Measurements from ENCODE around the gene ADIRF.
"Not testable (repeated sequence)": the region's sequence is repeated elsewhere in the genome, so short reads cannot be mapped to it uniquely, and the experiment has no call there.

The ADIRF gene

GRCh38 chr10:86981020-86981419, 12.7 kb downstream of the ADIRF start:
- not testable (repeated sequence) for DNase-seq

DNA sequence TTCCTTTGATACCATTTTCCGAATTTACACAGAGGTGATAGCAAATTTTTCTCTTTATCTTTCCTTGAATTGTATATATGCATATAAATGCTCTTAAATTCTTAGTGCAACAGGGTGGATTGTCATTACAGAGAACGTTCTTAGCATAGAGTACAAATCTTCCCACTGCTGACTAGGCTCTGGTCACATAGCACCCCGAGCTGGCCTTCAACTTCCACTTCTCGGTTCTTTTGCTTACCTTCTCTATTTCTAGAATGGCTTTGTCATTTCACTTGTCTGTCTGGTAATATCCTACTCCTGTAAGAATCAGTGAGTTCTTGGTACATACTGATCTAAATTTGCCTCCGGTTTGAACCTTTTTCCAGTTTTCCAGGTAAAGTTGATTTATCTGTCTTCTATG, 13.4 kb downstream of the ADIRF start:
- DNase-seq, result no peak

DNA sequence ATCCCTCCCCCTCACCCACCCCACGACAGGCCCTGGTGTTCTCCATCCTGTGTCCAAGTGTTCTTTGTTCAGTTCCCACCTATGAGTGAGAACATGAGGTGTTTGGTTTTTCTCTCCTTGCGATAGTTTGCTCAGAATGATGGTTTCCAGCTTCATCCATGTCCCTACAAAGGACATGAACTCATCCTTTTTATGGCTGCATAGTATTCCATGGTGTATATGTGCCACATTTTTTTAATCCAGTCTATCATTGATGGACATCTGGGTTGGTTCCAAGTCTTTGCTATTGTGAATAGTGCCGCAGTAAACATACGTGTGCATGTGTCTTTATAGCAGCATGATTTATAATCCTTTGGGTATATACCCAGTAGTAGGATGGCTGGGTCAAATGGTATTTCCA, 16.2 kb downstream of the ADIRF start:
- DNase-seq, result not testable (repeated sequence)

DNA sequence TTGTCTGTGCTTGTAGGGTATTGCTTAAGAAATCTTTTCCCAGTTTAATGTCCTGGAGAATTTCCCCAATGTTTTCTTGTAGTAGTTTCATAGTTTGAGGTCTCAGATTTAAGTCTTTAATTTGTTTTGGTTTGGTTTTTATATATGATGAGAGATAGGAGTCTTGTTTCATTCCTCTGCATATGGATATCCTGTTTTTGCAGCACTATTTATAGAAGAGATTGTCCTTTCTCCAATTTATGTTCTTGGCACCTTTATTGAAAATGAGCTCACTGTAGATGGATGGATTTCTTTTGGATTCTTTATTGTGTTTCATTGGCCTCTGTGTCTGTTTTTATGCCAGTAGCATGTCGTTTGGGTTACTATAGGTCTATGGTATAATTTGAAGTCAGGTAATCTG, 20.2 kb downstream of the ADIRF start:
- DNase-seq, result no peak

DNA sequence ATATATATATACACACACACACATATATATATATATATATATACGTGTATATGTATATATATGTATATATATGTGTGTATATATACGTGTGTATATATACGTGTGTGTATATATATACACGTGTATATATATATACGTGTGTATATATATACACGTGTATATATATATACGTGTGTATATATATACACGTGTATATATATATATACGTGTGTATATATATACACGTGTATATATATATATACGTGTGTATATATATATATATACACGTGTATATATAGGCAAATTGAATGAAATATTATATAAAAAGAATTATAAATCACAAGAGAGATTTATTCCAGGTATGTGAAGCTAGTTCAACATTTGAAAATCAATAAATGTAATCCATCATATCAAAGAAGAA, 23.1 kb downstream of the ADIRF start:
- not testable (repeated sequence) for DNase-seq

GRCh38 chr10:86992456-86992855, 24.2 kb downstream of the ADIRF start:
- DNase-seq, result no peak

DNA sequence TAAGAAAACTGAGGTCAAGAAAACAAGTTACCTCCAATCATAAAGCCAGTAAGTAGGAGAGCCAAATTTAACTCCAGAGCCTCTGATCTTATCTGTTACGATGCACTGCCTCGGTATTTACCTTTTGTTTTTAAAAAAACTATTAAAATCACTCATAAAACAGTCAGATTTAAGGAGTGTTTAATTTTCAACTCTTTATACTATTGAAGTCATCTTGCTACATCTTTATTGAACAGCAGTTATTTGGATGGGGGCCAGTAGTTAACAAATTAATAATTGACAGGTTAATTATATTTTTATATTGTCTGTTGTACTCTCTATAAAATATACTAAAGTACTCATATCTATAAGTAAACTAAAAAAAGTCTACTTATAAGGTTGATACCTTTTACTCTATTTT, 24.6 kb downstream of the ADIRF start:
- no peak for DNase-seq

GRCh38 chr10:86999802-87000403, 31.6 kb downstream of the ADIRF start:
- not testable (repeated sequence) for DNase-seq

DNA sequence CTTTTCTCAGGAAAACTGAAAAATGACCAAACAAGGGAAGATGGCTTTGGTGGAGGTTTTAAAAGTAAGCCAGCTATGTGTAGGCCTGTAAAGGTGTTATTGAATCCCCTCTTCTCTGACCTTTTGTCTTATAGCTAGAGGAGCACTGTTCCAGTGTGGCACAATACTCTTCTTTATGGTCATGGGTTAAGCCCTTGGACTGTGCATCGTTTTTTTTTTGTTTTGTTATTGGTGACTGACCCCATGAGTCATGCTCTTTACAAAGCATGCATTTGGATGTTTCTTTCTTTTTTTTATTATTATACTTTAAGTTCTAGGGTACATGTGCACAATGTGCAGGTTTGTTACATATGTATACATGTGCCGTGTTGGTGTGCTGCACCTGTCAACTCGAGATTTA, 32.2 kb downstream of the ADIRF start:
- DNase-seq, result no peak

DNA sequence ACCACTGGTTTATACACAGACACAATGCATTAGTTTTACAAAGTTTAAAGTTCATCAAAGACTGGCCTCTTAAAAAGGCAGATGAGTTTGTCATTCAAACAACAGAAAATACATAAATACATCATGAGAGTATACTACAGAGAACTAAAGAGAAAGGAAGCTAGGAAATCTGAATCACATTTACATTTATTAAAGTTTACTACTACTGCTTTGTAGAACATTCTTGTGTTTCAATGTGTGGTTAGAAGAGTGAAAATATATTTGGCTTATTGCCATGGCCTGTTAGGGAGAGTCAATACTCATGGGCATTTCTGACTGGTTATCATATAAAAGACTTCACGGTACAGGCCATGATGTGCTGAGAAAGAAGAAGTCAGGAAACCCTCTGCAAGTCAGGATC, 38.8 kb downstream of the ADIRF start:
- DNase-seq, result not testable (repeated sequence)

DNA sequence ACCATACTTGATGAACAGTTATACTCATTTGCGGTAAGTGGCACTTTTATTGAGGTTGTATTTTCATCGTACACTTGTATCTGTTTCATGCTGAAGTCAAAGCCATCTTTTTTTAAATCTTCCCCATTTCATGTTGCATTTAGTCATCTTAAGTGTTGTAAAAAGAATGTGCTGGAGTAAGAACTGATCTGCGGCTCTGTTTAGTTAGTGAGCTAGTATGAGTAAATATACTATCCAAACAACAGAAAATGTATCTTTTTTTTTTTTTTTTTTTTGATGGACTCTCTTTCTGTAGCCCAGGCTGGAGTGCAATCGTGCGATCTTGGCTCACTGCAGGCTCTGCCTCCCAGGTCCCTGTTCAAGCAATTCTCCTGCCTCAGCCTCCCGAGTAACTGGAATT, 39.4 kb downstream of the ADIRF start:
- not testable (repeated sequence) for DNase-seq

GRCh38 chr10:87008303-87008702, 40.0 kb downstream of the ADIRF start:
- not testable (repeated sequence) for DNase-seq

DNA sequence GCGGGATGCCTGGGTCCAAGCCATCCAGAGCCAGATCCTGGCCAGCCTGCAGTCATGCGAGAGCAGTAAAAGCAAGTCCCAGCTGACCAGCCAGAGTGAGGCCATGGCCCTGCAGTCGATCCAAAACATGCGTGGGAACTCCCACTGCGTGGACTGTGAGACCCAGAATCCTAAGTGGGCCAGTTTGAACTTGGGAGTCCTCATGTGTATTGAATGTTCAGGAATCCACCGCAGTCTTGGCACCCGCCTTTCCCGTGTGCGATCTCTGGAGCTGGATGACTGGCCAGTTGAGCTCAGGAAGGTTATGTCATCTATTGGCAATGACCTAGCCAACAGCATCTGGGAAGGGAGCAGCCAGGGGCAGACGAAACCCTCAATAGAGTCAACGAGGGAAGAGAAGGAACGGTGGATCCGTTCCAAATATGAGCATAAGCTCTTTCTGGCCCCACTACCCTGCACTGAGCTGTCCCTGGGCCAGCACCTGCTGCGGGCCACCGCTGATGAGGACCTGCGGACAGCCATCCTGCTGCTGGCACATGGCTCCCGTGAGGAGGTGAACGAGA, 40.9 kb downstream of the ADIRF start:
- not testable (repeated sequence) for DNase-seq

- not testable (repeated sequence) for DNase-seq
These were observed 45.2 kb downstream of the ADIRF start for GRCh38 chr10:87013528-87013927.

GRCh38 chr10:87014986-87015716, 46.9 kb downstream of the ADIRF start:
- DNase-seq, result not testable (repeated sequence)

DNA sequence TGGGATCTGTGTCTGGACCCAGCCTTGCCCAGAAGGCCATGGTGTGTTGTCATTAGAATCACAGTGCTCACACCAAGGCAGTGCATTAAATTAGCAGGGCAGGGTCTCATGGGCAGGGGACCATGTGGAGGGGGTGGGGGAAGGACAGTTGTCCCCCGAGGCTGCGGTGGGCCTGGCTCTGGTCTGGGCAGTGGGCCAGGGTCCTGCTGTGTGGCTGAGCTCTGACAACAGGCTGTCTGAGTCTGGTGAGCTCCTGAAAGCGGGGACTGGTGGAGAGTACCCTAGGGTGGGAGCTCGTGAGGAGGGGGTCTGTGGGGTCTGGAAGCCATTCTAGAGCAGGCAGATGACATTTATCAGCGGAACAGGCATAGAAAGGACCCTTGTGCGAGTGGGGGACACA, 49.8 kb downstream of the ADIRF start:
- DNase-seq, result not testable (repeated sequence)

GRCh38 chr10:87019066-87019465, 50.8 kb downstream of the ADIRF start:
- DNase-seq, result not testable (repeated sequence)

DNA sequence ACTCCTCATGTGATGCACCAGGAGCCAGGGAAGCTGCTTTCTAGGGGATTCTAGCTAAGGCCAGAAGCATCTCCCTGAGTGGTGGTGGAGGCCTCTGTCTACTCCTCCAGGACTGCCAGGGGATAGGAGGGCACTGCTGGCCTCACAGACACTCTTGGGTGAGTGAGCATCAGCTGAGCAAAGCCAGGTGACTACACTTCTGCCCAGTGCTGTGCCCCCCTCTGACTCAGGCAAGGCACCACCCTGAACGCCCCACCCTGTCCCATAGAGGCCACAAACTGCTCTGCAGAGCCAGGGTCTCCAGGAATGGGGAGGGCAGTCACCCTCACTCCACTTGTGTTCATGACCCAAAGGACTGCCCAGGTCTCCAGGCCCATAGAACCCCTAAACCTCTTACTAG, 51.2 kb downstream of the ADIRF start:
- not testable (repeated sequence) for DNase-seq

DNA sequence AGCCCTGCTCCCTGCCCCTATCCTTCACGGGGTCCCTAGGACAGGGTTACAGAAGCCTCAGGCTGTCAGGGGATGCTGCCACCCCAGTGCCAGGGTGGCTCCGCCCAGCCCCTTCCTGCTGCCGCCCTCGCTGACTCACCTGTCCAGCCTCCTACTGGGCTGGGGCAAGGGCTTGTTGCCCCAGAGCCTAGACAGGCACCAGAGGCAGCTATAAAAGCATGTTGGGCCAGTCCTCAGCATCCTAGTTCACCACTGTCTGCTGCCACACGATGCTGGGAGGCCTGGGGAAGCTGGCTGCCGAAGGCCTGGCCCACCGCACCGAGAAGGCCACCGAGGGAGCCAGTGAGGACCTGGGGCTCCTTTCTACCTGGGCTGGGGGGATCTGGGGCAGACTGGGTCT, 51.8 kb downstream of the ADIRF start, which contains the start of gene FAM25A:
Gene FAM25A, plus strand, starts transcription at position 239 of the 400 bp plus-strand sequence. Its CDS starts 31 bp downstream, at position 270.
- not testable (repeated sequence) for DNase-seq
